HepG2 (cell line): Measurements from ENCODE around the gene ACVR1B. TPM values are rescaled to one million over a fixed set of nuclear protein-coding genes. Genes with fewer than 3 reads are reported as not detected.

ENCODE experiments used
- ATAC-seq: fragments of 200-7000 bp; cut with Tn5 transposase; 3 replicates; pipeline ENCODE4 v1.9.1; 2020; ENCODE audit warnings: mild to moderate bottlenecking, moderate library complexity
- BruUV-seq: library from RNA; stranded (reverse); fragments of 400-500 nt; replicated peaks from 2 replicates; lab custom pipeline; 2021; lab: Mats Ljungman, UMichigan
- CTCF ChIA-PET: fragments of 300-600 bp; formaldehyde crosslinking; extraction: SDS; loops from one replicate; lab custom pipeline; 2021; ENCODE audit warnings: low total read pairs, inconsistent platforms, low intra/inter-chr PET ratio; lab: Yijun Ruan, JAX
- POLR2A ChIA-PET: fragments of 350-600 bp; sonication (Branson Sonifier 250); formaldehyde crosslinking; loops from one replicate; lab custom pipeline; 2020; ENCODE audit warnings: antibody characterized with exemption, inconsistent platforms; lab: Yijun Ruan, JAX
- DNase-seq: peaks from one replicate; pipeline ENCODE4 v3.0.0-alpha.2; 2015; ENCODE audit warnings: low spot score
- FAIRE-seq: peaks from 3 replicates; lab custom pipeline; 2011; peaks lifted over from hg19 to GRCh38; lab: Jason Lieb, UNC
- H2AFZ ChIP-seq: one replicate; pipeline ENCODE4 v1.6.1; 2011; ENCODE audit warnings: low read length, inconsistent platforms
- H3K27ac ChIP-seq: fragments of 300-600 bp; 3 replicates; pipeline ENCODE4 v1.8.0; 2011; ENCODE audit warnings: mixed run types, mild to moderate bottlenecking, mixed read lengths, low read length, inconsistent platforms; ENCODE audit not compliant: insufficient read depth; ENCODE audit errors: extremely low read length
- H3K27me3 ChIP-seq, 2 experiments: fragments of 200-600 bp in 1 of 2; 2 replicates in 1 of 2; 3 replicates in 1 of 2; pipeline versions ENCODE4 v1.6.0 to v1.8.0; 2011; ENCODE audit warnings: low read length in 2 of 2, mild to moderate bottlenecking in 2 of 2, moderate library complexity in 2 of 2, inconsistent platforms in 1 of 2; ENCODE audit not compliant: insufficient read depth in 2 of 2, control insufficient read depth in 1 of 2
- H3K36me3 ChIP-seq, 2 experiments: fragments of 200-600 bp in 1 of 2; replicated peaks in 1 of 2; 2 replicates in 1 of 2; 3 replicates in 1 of 2; pipeline versions ENCODE4 v1.5.1 to v1.8.0; 2011; ENCODE audit warnings: low read length in 2 of 2, inconsistent platforms in 1 of 2; ENCODE audit not compliant: insufficient read depth in 2 of 2, control insufficient read depth in 1 of 2
- H3K4me1 ChIP-seq: 2 replicates; pipeline ENCODE4 v1.5.1; 2012; ENCODE audit warnings: low read length, inconsistent platforms; ENCODE audit not compliant: insufficient read depth
- H3K4me2 ChIP-seq: 2 replicates; pipeline ENCODE4 v1.6.0; 2011; ENCODE audit warnings: low read depth, low read length, inconsistent platforms
- H3K4me3 ChIP-seq, 3 experiments: fragments of 200-600 bp in 1 of 3; sonication (generic), shearing (Covaris generic) in 1 of 3; replicated peaks in 1 of 3; 2 replicates each; pipeline ENCODE4 v1.5.1; 2011 to 2016; ENCODE audit warnings: low read length in 3 of 3, inconsistent platforms in 2 of 3, low read depth in 2 of 3, mild to moderate bottlenecking in 2 of 3, control low read depth in 1 of 3, mixed read lengths in 1 of 3; ENCODE audit not compliant: insufficient read depth in 1 of 3
- H3K79me2 ChIP-seq: one replicate; pipeline ENCODE4 v1.6.1; 2011; ENCODE audit warnings: low read length, inconsistent platforms; ENCODE audit not compliant: insufficient read depth
- H3K9ac ChIP-seq: 2 replicates; pipeline ENCODE4 v1.6.0; 2011; ENCODE audit warnings: mild to moderate bottlenecking, low read depth, low read length, inconsistent platforms; ENCODE audit not compliant: insufficient read depth
- H3K9me3 ChIP-seq: 2 replicates; pipeline ENCODE4 v1.5.1; 2012; ENCODE audit warnings: mild to moderate bottlenecking, low read length
- H4K20me1 ChIP-seq: 2 replicates; pipeline ENCODE4 v1.6.0; 2011; ENCODE audit warnings: inconsistent platforms, mild to moderate bottlenecking, low read length, moderate library complexity; ENCODE audit not compliant: insufficient read depth
- AKAP8 ChIP-seq: sonication (generic); formaldehyde crosslinking; IDR thresholded peaks from 2 replicates; pipeline ENCODE4 v1.5.1; 2020; ENCODE audit warnings: mild to moderate bottlenecking, missing genetic modification reagents
- ATF4 ChIP-seq, 2 experiments: fragments of 450-650 bp in 1 of 2; sonication (generic) in 1 of 2; formaldehyde crosslinking; IDR thresholded peaks; 2 replicates each; pipeline versions ENCODE4 v1.5.0 to v1.8.0; 2020 to 2022; ENCODE audit warnings: mild to moderate bottlenecking in 1 of 2, missing genetic modification reagents in 1 of 2
- CREB1 ChIP-seq, 2 experiments: fragments of 450-650 bp in 1 of 2; IDR thresholded peaks; 2 replicates each; pipeline ENCODE4 v1.6.1; 2016 to 2017; ENCODE audit warnings: control low read depth in 1 of 2, mild to moderate bottlenecking in 1 of 2, missing compliant biosample characterization in 1 of 2, missing genetic modification characterization in 1 of 2
- MTERF4 ChIP-seq: sonication (generic); formaldehyde crosslinking; IDR thresholded peaks from 2 replicates; pipeline ENCODE4 v1.8.0; 2023; ENCODE audit warnings: mild to moderate bottlenecking, missing genetic modification reagents
- NCOA1 ChIP-seq: sonication (generic); formaldehyde crosslinking; IDR thresholded peaks from 2 replicates; pipeline ENCODE4 v1.9.0; 2021; ENCODE audit warnings: missing genetic modification reagents
- PHF8 ChIP-seq: sonication (generic); formaldehyde crosslinking; IDR thresholded peaks from 2 replicates; pipeline ENCODE4 v1.5.0; 2020; ENCODE audit warnings: missing genetic modification reagents
- POGK ChIP-seq: sonication (generic); formaldehyde crosslinking; conservative IDR thresholded peaks from 2 replicates; pipeline ENCODE4 v1.8.0; 2022; ENCODE audit warnings: mild to moderate bottlenecking, moderate library complexity, missing genetic modification reagents
- SIX4 ChIP-seq: sonication (generic); formaldehyde crosslinking; IDR thresholded peaks from 2 replicates; pipeline ENCODE4 v1.4.0; 2020; ENCODE audit warnings: missing genetic modification reagents
- SOX13 ChIP-seq, 3 experiments: fragments of 450-650 bp in 1 of 3; sonication (generic) in 1 of 3; formaldehyde crosslinking in 1 of 3; IDR thresholded peaks in 2 of 3; conservative IDR thresholded peaks in 1 of 3; 2 replicates each; pipeline versions ENCODE4 v1.5.0 to v1.6.1; 2016 to 2020; ENCODE audit warnings: antibody characterized with exemption in 1 of 3, mild to moderate bottlenecking in 1 of 3, missing compliant biosample characterization in 1 of 3, missing genetic modification reagents in 1 of 3, moderate library complexity in 1 of 3
- ZFP37 ChIP-seq: sonication (generic); formaldehyde crosslinking; IDR thresholded peaks from 2 replicates; pipeline ENCODE4 v1.4.0; 2020; ENCODE audit warnings: missing genetic modification reagents, borderline replicate concordance
- ZNF367 ChIP-seq: sonication (generic); formaldehyde crosslinking; IDR thresholded peaks from 2 replicates; pipeline ENCODE4 v1.4.0; 2020; ENCODE audit warnings: missing genetic modification reagents, borderline replicate concordance
- ZNF432 ChIP-seq: sonication (generic); formaldehyde crosslinking; IDR thresholded peaks from 2 replicates; pipeline ENCODE4 v1.5.0; 2020; ENCODE audit warnings: missing genetic modification reagents, mild to moderate bottlenecking, borderline replicate concordance
- ZNF441 ChIP-seq: sonication (generic); formaldehyde crosslinking; IDR thresholded peaks from 2 replicates; pipeline ENCODE4 v1.7.0; 2021; ENCODE audit warnings: missing genetic modification reagents, borderline replicate concordance
- ZNF574 ChIP-seq: sonication (generic); formaldehyde crosslinking; IDR thresholded peaks from 2 replicates; pipeline ENCODE4 v1.4.0; 2020; ENCODE audit warnings: missing genetic modification reagents
- WGBS: methylation state at CpG from one replicate; pipeline ENCODE4 v1.1.6; 2017; ENCODE audit warnings: low lambda C conversion rate; 5-methylcytosine and 5-hydroxymethylcytosine counted together
- in situ Hi-C: cut with HindIII; loops from 2 replicates; pipeline ENCODE4 v1.10.0; 2017; ENCODE audit warnings: low pct_unique_long_range_greater_than_20kb; ENCODE audit not compliant: extremely low pct_ligation_motif_present
- intact Hi-C: fragments of 100-400 bp; cut with micrococcal nuclease; formaldehyde crosslinking; loops from one replicate; pipeline ENCODE4 v1.10.0; 2022; ENCODE audit not compliant: unreplicated experiment
- polyA plus RNA-seq, 8 experiments: library from polyadenylated mRNA; depleted of rRNA in 3 of 8; stranded (reverse) in 7 of 8; unstranded in 1 of 8; fragments of >200 nt; fragmentation: Illumina TruSeq in 4 of 8; extraction: Trizol in 4 of 8; gene quantifications; 2 replicates each; pipeline versions ENCODE4 v1.2.1 to v1.2.3, GENCODE V29; 2011 to 2016; ENCODE audit warnings: low read depth in 4 of 8, missing spikeins in 1 of 8, mixed read lengths in 1 of 8; ENCODE audit not compliant: insufficient read depth in 1 of 8
- total RNA-seq, 5 experiments: library from RNA; depleted of rRNA; stranded (reverse); fragments of >200 nt; fragmentation: Illumina TruSeq; extraction: Trizol; gene quantifications; 2 replicates each; pipeline ENCODE4 v1.2.3, GENCODE V29; 2016; ENCODE audit warnings: low read depth in 1 of 5

Gene ACVR1B
- total and polyA plus RNA-seq, 2 of the 13 experiments (the other 11 are each of a cell fraction or from before 2014, with no cell fraction given): 8.9 to 12.1 TPM

GRCh38 chr12:52038447-52038846, 86.9 kb downstream of the ACVR1B start:
- WGBS: 82% methylated on average over 6 of the region's 6 CpGs

More at GRCh38 chr12:52038447-52038846, 86.9 kb downstream of the ACVR1B start:
- Histone ChIP-seq H3K4me1 (peaks cover 66% of the 10 kb centered on the region), H3K9ac (no peak overlapping the region), H3K79me2 (no peaks in the 10 kb centered on the region), H2AFZ (no peak overlapping the region), H3K36me3 (no peaks in the 10 kb centered on the region), H3K4me3 (no peak overlapping the region; a peak in 1 of 6 replicates), H4K20me1 (no peaks in the 10 kb centered on the region), H3K9me3 (no peaks in the 10 kb centered on the region), H3K27me3 (peaks cover 3 to 45% of the 10 kb centered on the region in 2 experiments; a peak in 4 of 5 replicates), H3K27ac (no peak overlapping the region), H3K4me2 (no peak overlapping the region; the same call in 1 of the 2 replicates)
- ChIA-PET CTCF (no interaction called here), POLR2A (interaction anchor here (0.7 to 1.2 kb wide), 3 partner anchors 13 to 31 kb away, joined by 3 read pairs; partner anchors contain the start of genes ATG101 and NR4A1)
- no peak for FAIRE-seq
- ATAC-seq: no peak
- no peak for DNase-seq
- intact Hi-C loops (no loop called here), in situ Hi-C loops (no loop called here)
- BruUV-seq: no TSS peak
- no peak for TF ChIP-seq ATF4 (CRISPR knock-in tag; IDR thresholded peaks at IDR 0.05)
- TF ChIP-seq SIX4 (CRISPR knock-in tag): no peak
- TF ChIP-seq SOX13 (IDR thresholded peaks at IDR 0.05): no peak
- TF ChIP-seq SOX13 (CRISPR knock-in tag; conservative IDR thresholded peaks at IDR 0.05 in 1 of 2, IDR thresholded peaks at IDR 0.05 in 1 of 2): no peak
- TF ChIP-seq AKAP8 (CRISPR knock-in tag): no peak
- TF ChIP-seq PHF8 (CRISPR knock-in tag): no peak
- no peak for TF ChIP-seq ZNF367 (CRISPR knock-in tag)
- TF ChIP-seq POGK (CRISPR knock-in tag): no peak
- no peak for TF ChIP-seq ZFP37
- no peak for TF ChIP-seq ZNF574 (CRISPR knock-in tag)
- TF ChIP-seq NCOA1 (CRISPR knock-in tag): no peak
- no peak for TF ChIP-seq MTERF4 (CRISPR knock-in tag)
- no peak for TF ChIP-seq ZNF441 (CRISPR knock-in tag)
- TF ChIP-seq CREB1 (IDR thresholded peaks at IDR 0.05): no peak
- no peak for TF ChIP-seq CREB1 (CRISPR knock-in tag; IDR thresholded peaks at IDR 0.05)
- no peak for TF ChIP-seq ZNF432 (CRISPR knock-in tag)
